Measurements from ENCODE around the gene BHLHA15.

BHLHA15 gene

GRCh38 chr7:98211221-98211675 is at the start of gene BHLHA15:
BHLHA15 (plus strand) TSS chr7:98211439; CDS start chr7:98212310, 871 bp downstream.
- peak in 1 of 2 donors; percentile 40 for DNase-seq

- no peak for DNase-seq
Observed at GRCh38 chr7:98162758-98163157, 48.5 kb upstream of the BHLHA15 start.

GRCh38 chr7:98163269-98163668 is 48.0 kb upstream of the BHLHA15 start:
- DNase-seq: no peak

DNA sequence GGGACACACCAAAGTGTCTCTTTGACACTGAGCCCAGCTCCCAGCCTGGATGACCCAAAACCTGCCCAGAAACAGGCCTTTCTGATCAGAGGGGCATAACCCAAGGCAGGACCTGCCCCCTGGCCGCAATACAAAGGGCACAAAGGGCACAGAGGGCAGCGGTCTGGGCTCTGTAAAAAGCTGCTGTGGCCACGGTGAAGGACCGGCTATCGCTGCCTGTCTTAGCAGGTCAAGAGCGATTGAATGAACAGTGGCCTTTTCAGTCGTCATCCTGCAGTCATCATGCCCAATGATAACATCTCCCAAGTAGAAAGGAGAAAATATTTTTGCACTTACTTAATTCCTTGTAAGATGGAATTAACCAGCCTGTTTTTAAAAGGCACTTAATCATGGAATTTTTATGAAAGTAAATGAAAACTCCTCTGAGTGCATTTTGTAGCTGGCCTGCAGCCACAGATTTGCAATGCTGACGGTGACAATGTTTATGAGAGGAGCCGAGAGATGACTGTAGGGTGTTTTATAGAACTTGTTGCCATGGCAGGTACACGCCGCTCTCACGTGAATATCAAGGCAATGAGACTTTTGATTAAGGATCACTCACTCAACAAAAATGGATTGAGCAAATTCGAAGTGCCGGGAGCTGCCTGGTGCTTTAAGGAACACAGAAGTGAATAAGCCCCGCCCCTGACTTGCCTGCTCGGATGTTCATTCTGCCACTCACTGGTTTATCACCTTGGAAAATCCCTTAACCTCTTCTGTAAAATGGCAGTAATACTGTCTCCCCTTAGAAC is 47.3 kb upstream of the BHLHA15 start:
- no peak for DNase-seq

DNA sequence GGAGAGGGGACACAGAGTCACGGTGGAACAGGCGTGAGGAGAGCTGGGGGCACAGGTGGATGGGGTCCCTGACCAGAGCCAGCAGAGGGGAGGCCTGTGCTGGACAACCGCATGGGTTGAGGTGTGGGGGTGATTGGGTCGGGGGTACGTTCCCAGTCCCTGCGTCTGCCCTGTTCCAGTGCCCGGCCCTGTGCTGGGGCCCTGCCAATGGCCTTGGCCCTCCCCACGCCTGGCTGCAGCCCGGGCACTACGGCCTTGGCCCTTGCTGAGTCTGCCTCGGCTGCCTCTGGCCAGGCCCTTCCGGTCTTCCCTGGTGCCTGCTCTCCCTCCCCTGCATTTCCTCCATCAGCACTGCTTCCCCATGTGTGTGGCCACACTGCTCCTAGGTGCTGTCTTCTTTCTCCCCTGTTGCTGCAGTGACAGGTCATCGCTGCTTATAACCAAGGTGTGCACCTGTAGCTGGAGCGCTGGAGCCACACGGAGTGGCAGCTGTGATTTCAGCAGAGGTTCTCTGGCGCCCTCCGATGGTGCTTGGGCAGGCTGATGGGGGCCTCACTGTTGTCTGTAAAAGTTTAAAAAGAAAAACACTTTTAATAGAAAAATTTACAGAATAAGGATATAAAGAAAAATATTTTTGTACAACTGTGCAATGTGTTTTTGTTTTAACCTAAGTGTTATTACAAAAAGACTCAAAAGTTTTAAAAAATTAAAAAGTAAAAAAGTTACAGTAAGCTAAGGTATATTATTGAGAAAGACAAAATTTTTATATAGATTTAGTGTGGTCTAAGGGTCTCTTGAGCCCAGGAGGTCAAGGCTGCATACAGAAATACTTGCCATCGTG is 45.2 kb upstream of the BHLHA15 start:
- peak; percentile 55 to 57 for DNase-seq

GRCh38 chr7:98166668-98166970 is 44.6 kb upstream of the BHLHA15 start:
- no peak for DNase-seq

- no peak for DNase-seq
Observed at GRCh38 chr7:98167653-98168052, 43.6 kb upstream of the BHLHA15 start.

GRCh38 chr7:98168181-98168903 is 42.9 kb upstream of the BHLHA15 start:
- DNase-seq: peak; percentile 42 to 79

- DNase-seq: no peak
Observed at GRCh38 chr7:98168904-98169621, 42.2 kb upstream of the BHLHA15 start.

- no peak for DNase-seq
Observed at GRCh38 chr7:98170966-98171365, 40.3 kb upstream of the BHLHA15 start.

GRCh38 chr7:98171449-98171848 is 39.8 kb upstream of the BHLHA15 start:
- DNase-seq: no peak

DNA sequence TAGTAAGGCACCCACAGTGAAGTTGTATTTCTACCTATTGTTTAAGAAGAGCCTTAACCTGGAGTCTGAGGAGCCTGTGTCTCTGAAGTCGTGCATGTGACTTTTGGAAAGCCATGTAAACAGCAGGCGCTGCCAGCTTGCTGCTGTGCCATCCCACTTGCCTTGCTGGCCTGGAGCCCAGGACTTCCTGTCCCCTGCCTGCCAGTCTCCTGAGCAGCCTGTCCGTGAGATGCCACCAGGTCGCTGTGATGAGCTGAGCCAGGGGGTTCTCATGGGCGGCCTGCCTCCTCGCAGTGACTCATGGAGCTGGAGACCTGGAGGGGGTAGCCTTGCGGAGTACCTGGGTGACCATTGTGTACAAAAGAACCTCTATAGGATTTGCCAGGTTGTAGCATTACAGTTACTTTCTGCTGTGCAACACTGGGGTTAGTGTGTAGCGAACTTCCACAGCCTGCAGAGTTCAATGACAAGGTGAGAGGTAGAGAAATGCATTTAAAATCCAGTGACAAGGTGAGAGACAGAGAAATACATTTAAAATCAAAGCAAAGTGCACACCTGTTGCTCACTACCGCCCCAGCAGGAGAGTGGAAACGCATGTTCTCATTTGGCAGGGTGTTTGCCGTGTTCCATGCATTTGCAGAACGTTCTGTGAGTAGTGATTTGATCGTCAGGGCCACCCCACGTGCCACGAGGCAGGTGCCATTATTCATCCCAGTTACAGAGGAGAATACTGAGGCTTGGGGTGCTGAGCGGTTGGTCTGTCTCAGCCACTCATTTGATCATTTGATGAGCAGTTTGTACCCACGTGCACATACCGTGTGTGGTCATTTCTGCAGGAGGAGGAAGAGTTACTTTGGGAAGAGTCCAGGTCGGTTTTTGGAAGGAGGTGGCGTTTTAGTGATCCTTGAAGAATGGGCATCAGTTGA is 36.6 kb upstream of the BHLHA15 start:
- DNase-seq: no peak

DNA sequence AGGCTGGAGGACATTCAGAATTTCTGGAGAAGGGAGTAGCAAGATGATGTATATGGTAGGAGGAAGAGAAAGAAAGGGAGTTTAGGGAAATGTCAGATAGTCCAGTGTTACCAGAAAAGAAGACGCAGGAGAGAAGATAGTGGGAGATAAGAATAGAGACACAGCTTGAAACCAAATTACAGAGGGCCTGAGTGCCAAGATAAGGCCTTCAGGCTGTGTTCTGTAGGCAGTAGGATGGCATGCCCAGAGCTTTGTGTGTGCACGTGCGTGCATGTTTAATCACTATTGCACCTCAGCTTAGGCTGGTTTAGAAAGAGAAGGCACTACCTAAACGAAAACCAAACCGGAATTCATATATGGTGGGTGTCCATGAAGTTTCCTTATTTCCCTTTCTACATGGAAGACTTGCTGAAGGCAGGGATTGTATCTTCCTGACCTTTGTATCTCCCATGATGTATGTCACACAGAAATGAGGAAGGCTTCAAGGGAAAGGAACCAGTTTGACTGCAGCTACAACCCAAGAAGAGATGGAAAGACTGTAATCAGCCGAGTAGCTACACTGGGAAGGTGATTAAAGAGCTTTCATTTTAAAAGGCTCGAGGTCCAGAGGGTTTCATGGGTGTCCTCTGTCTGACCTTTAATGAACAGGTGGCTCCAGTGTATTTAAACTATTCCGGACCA is 35.8 kb upstream of the BHLHA15 start:
- DNase-seq: no peak

GRCh38 chr7:98177553-98177952 is 33.7 kb upstream of the BHLHA15 start:
- no peak for DNase-seq

- DNase-seq: no peak
Observed at GRCh38 chr7:98178321-98178720, 32.9 kb upstream of the BHLHA15 start.

DNA sequence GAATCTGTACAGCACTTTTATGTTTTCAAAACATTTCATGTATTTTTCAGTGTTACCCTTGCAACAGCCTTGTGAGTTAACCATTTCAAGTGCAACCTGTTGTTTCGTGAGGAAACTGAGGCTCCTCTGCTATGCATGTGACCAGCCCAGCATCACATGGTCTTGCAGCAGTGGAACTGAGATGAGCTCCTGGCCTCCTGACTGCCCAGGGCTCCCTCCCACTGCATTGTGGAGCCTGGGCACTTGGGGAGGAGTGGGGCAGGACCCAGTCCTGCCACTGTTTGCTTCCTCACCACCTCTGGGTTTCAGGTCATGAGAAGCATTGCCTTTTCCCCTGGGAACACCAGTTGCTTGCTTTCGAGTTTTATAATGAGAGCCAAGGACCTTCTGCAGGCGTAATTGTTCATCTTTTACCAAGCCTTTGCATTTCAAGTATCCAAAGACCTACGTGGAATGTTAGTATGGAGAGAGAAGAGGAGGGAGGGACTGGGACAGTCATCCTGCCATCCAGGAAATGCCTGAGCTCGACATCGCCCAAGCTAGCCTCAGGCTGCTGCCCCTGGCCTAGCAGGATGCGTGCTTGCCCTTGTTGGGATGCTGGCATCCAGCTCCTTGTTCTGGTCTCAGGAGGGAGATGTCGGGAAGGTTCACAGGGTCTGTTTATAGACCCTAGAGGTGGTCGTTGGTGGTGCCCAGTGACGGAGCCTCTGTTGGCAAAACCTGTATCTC is 32.3 kb upstream of the BHLHA15 start:
- no peak for DNase-seq

DNA sequence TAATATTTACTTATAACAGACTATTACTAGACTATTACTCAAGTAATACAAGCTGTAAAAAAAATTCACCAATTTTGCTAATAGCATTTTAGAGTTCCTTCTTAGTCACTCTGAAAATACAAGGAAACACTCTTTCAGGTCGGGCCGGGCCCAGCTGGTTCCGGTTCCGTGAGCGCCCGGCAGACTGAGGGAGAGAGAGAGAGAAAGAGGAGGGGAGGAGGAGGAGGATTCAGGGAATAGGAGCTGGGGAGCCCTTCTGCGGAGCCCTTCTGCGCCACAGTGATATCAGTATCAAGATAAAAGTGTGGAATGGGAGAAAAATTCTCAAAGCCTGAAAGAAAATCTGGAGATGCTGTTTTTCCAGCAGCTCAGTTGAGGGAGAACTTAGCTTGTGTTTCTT is 30.5 kb upstream of the BHLHA15 start:
- DNase-seq: no peak

DNA sequence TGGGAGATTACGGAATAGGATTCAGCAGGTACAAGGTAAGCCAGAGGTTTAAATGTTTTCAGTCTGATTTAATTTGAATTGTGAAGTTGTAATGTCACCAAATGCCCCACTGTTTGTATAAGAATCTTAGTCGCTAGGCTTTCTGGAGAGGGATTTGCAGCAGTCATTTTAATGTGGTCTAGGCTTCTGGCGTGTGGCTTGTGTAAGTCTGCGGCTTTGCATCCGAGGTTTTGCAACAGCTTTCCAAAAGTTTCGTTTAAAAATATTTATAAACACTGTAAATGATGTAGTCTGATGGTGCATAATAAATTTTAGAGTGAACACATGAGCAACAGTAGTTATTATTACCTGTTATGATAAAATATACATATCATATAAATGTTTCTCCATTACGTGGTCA is 26.1 kb upstream of the BHLHA15 start:
- DNase-seq: no peak

GRCh38 chr7:98186452-98187137 is 24.6 kb upstream of the BHLHA15 start:
- DNase-seq: no peak

GRCh38 chr7:98187138-98187502 is 24.1 kb upstream of the BHLHA15 start:
- DNase-seq: no peak
